OCI-LY3 (cell line): ENCODE measurements around the gene OARD1.

ENCODE experiments used
- H2AFZ ChIP-seq: fragments of 200-600, 300-600 bp; shearing (Covaris generic); 2 replicates; pipeline ENCODE4 v1.6.0; 2014; ENCODE audit warnings: antibody characterized with exemption, low read depth, low read length
- H3K27ac ChIP-seq: fragments of 200-600, 300-600 bp; sonication (generic); 2 replicates; pipeline ENCODE4 v1.5.1; 2014; ENCODE audit warnings: mild to moderate bottlenecking, low read length, moderate library complexity, mixed read lengths
- H3K27me3 ChIP-seq: fragments of 200-600, 300-600 bp; sonication (generic); 2 replicates; pipeline ENCODE4 v1.6.1; 2014; ENCODE audit warnings: low read depth, low read length, mixed read lengths
- H3K36me3 ChIP-seq: fragments of 200-600, 300-600 bp; sonication (generic); replicated peaks from 2 replicates; pipeline ENCODE3; 2014; ENCODE audit warnings: low read depth, low read length, mixed read lengths
- H3K4me1 ChIP-seq: fragments of 300-600, 200-600 bp; sonication (generic); 2 replicates; pipeline ENCODE4 v1.6.1; 2014; ENCODE audit warnings: low read length, mixed read lengths
- H3K4me2 ChIP-seq: fragments of 200-600, 300-600 bp; sonication (generic); 2 replicates; pipeline ENCODE4 v1.6.1; 2014; ENCODE audit warnings: low read length, mixed read lengths
- H3K4me3 ChIP-seq: fragments of 300-600, 200-600 bp; sonication (generic); 2 replicates; pipeline ENCODE4 v1.5.1; 2014; ENCODE audit warnings: antibody characterized with exemption, mild to moderate bottlenecking, low read length, moderate library complexity
- H3K79me2 ChIP-seq: fragments of 300-600, 200-600 bp; shearing (Covaris generic); 2 replicates; pipeline ENCODE4 v1.6.1; 2014; ENCODE audit warnings: mild to moderate bottlenecking, low read length, mixed read lengths
- H3K9ac ChIP-seq: fragments of 300-600, 200-600 bp; shearing (Covaris generic); 2 replicates; pipeline ENCODE4 v1.6.0; 2014; ENCODE audit warnings: mild to moderate bottlenecking, low read length, moderate library complexity
- H3K9me3 ChIP-seq: fragments of 200-600, 300-600 bp; shearing (Covaris generic); 2 replicates; pipeline ENCODE4 v1.6.1; 2014; ENCODE audit warnings: low read length, mixed read lengths; ENCODE audit not compliant: insufficient read depth
- H4K20me1 ChIP-seq: fragments of 200-600, 300-600 bp; sonication (generic); 2 replicates; pipeline ENCODE4 v1.6.1; 2016; ENCODE audit warnings: low read length, mixed read lengths; ENCODE audit not compliant: insufficient read depth
- CTCF ChIP-seq: fragments of 200-600, 300-600 bp; sonication (generic); IDR thresholded peaks from 2 replicates; pipeline ENCODE4 v1.5.1; 2014; ENCODE audit warnings: antibody characterized with exemption, low read length, low read depth
- EZH2phosphoT487 ChIP-seq: fragments of 200-600 bp; shearing (Covaris generic); IDR thresholded peaks from 2 replicates; pipeline ENCODE4 v1.6.1; 2018; ENCODE audit warnings: antibody characterized with exemption, mixed run types, low read depth

Gene OARD1

GRCh38 chr6:41047306-41047705 lies 24.9 kb downstream of the OARD1 start:
- no peak overlapping the region for H3K9ac ChIP-seq

GRCh38 chr6:41046084-41046483 lies 26.1 kb downstream of the OARD1 start:
- Histone ChIP-seq H4K20me1 (no peaks in the 10 kb centered on the region), H3K79me2 (no peaks in the 10 kb centered on the region), H3K4me3 (no peak overlapping the region), H3K9me3 (no peaks in the 10 kb centered on the region), H3K9ac (no peak overlapping the region), H3K4me1 (peaks cover under 1% of the 10 kb centered on the region; the same call in 1 of the 2 replicates), H3K27ac (no peak overlapping the region), H3K27me3 (no peaks in the 10 kb centered on the region), H3K4me2 (no peak overlapping the region), H2AFZ (no peak overlapping the region), H3K36me3 (no peaks in the 10 kb centered on the region)
- no peak for TF ChIP-seq CTCF

More at GRCh38 chr6:41047306-41047705, 24.9 kb downstream of the OARD1 start:
- no peak overlapping the region for H3K4me2 ChIP-seq
- H3K9me3 ChIP-seq: no peaks in the 10 kb centered on the region
- H3K4me3 ChIP-seq: no peak overlapping the region
- H3K27ac ChIP-seq: no peak overlapping the region
- H3K79me2 ChIP-seq: no peaks in the 10 kb centered on the region
- peaks cover 6% of the 10 kb centered on the region for H3K4me1 ChIP-seq
- no peaks in the 10 kb centered on the region for H3K27me3 ChIP-seq
- no peak for TF ChIP-seq CTCF
- no peak for TF ChIP-seq EZH2phosphoT487
- no peaks in the 10 kb centered on the region for H4K20me1 ChIP-seq
- H3K36me3 ChIP-seq: no peaks in the 10 kb centered on the region
- no peak overlapping the region for H2AFZ ChIP-seq

GRCh38 chr6:41045664-41046063 lies 26.5 kb downstream of the OARD1 start:
- Histone ChIP-seq H3K27me3 (no peaks in the 10 kb centered on the region), H3K4me1 (peaks cover 4% of the 10 kb centered on the region), H3K4me3 (no peak overlapping the region), H3K9ac (no peak overlapping the region), H2AFZ (no peak overlapping the region), H3K4me2 (no peak overlapping the region), H3K36me3 (no peaks in the 10 kb centered on the region), H4K20me1 (no peaks in the 10 kb centered on the region), H3K9me3 (no peaks in the 10 kb centered on the region), H3K27ac (no peak overlapping the region), H3K79me2 (no peaks in the 10 kb centered on the region)
- TF ChIP-seq CTCF (no peak), EZH2phosphoT487 (no peak)

GRCh38 chr6:41043151-41043550 lies 29.0 kb downstream of the OARD1 start:
- H3K9ac ChIP-seq: no peak overlapping the region
- no peaks in the 10 kb centered on the region for H3K9me3 ChIP-seq
- no peak overlapping the region for H3K27ac ChIP-seq
- H3K4me3 ChIP-seq: no peak overlapping the region
- peaks cover 18% of the 10 kb centered on the region for H3K4me1 ChIP-seq
- H3K79me2 ChIP-seq: no peaks in the 10 kb centered on the region
- H3K4me2 ChIP-seq: no peak overlapping the region
- no peaks in the 10 kb centered on the region for H3K36me3 ChIP-seq
- no peak for TF ChIP-seq CTCF
- no peak for TF ChIP-seq EZH2phosphoT487
- H2AFZ ChIP-seq: no peak overlapping the region
- H3K27me3 ChIP-seq: 0 out of 2 replicates have a peak, but pooled peaks cover 6% of the 10 kb centered on the region
- no peaks in the 10 kb centered on the region for H4K20me1 ChIP-seq
